ENCODE results near the gene CD80.

- TF ChIP-seq POLR2A (IDR thresholded peaks at IDR 0.05), result no peak
- TF ChIP-seq, protein P1, sequence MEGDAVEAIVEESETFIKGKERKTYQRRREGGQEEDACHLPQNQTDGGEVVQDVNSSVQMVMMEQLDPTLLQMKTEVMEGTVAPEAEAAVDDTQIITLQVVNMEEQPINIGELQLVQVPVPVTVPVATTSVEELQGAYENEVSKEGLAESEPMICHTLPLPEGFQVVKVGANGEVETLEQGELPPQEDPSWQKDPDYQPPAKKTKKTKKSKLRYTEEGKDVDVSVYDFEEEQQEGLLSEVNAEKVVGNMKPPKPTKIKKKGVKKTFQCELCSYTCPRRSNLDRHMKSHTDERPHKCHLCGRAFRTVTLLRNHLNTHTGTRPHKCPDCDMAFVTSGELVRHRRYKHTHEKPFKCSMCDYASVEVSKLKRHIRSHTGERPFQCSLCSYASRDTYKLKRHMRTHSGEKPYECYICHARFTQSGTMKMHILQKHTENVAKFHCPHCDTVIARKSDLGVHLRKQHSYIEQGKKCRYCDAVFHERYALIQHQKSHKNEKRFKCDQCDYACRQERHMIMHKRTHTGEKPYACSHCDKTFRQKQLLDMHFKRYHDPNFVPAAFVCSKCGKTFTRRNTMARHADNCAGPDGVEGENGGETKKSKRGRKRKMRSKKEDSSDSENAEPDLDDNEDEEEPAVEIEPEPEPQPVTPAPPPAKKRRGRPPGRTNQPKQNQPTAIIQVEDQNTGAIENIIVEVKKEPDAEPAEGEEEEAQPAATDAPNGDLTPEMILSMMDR (IDR thresholded peaks at IDR 0.05), result no peak
Measured at GRCh38 chr3:119524931-119525662, 34.3 kb downstream of the CD80 start.
